Stimulated activated CD8-positive, alpha-beta memory T cell treated with anti-CD3 and anti-CD28 coated beads, Interleukin-15, amount 100 ng/mL, for 4 hours (primary cell): ENCODE measurements around the gene THRB.

Experiments
- DNase-seq, 2 donors: peaks; one replicate each; pipeline ENCODE4 v3.0.0-alpha.2; 2020; ENCODE audit warnings: low read depth in 2 of 2

The THRB gene

GRCh38 chr3:24377218-24377993, 117.2 kb downstream of the THRB start:
- no peak for DNase-seq

- no peak for DNase-seq
Measured at GRCh38 chr3:24375947-24376384, 118.7 kb downstream of the THRB start.

- no peak for DNase-seq
Measured at GRCh38 chr3:24374801-24375200, 119.8 kb downstream of the THRB start.

GRCh38 chr3:24373198-24373959, 121.3 kb downstream of the THRB start:
- no peak for DNase-seq

- no peak for DNase-seq
Measured at GRCh38 chr3:24372559-24373197, 122.0 kb downstream of the THRB start.

- no peak for DNase-seq
Measured at GRCh38 chr3:24370352-24371090, 124.1 kb downstream of the THRB start.

GRCh38 chr3:24368605-24369004, 126.0 kb downstream of the THRB start:
- no peak for DNase-seq

GRCh38 chr3:24367664-24368264, 126.9 kb downstream of the THRB start:
- DNase-seq, result no peak

GRCh38 chr3:24367216-24367615, 127.4 kb downstream of the THRB start:
- DNase-seq, result no peak

- no peak for DNase-seq
Measured at GRCh38 chr3:24365168-24365567, 129.5 kb downstream of the THRB start.

- DNase-seq, result no peak
Measured at GRCh38 chr3:24364359-24364758, 130.3 kb downstream of the THRB start.

GRCh38 chr3:24363242-24363641, 131.4 kb downstream of the THRB start:
- DNase-seq, result no peak

- DNase-seq, result no peak
Measured at GRCh38 chr3:24361623-24362022, 133.0 kb downstream of the THRB start.

GRCh38 chr3:24360957-24361356, 133.7 kb downstream of the THRB start:
- DNase-seq, result no peak

GRCh38 chr3:24359645-24360462, 134.8 kb downstream of the THRB start:
- no peak for DNase-seq

- no peak for DNase-seq
Measured at GRCh38 chr3:24359102-24359501, 135.5 kb downstream of the THRB start.

GRCh38 chr3:24357635-24358034, 137.0 kb downstream of the THRB start:
- no peak for DNase-seq

- no peak for DNase-seq
Measured at GRCh38 chr3:24355806-24356205, 138.8 kb downstream of the THRB start.

GRCh38 chr3:24354230-24354629, 140.4 kb downstream of the THRB start:
- no peak for DNase-seq

- DNase-seq, result no peak
Measured at GRCh38 chr3:24352893-24353553, 141.6 kb downstream of the THRB start.
